ENCODE measurements around the gene LYRM7.

Gene LYRM7

GRCh38 chr5:131218392-131218791, 47.6 kb downstream of the LYRM7 start:
- no peaks in the 10 kb centered on the region for H3K27me3 ChIP-seq (ENCODE audit: insufficient read depth, poor library complexity, severe bottlenecking)
- no peak overlapping the region for H3K27ac ChIP-seq (replicated peaks)
- H3K4me3 ChIP-seq (replicated peaks; ENCODE audit: insufficient read depth, low read length), result no peak overlapping the region
- no peak for DNase-seq (ENCODE audit: low read depth in 1 of 2, low spot score in 1 of 2)
- no peak for TF ChIP-seq SPI1 (IDR thresholded peaks at IDR 0.05; ENCODE audit: borderline replicate concordance, low read depth)
- no peak for TF ChIP-seq POLR2AphosphoS5 (IDR thresholded peaks at IDR 0.05; ENCODE audit: low read depth)
- TF ChIP-seq CTCF (IDR thresholded peaks at IDR 0.05; ENCODE audit: insufficient read depth, low read length), result no peak
- TF ChIP-seq REST (IDR thresholded peaks at IDR 0.05; ENCODE audit: insufficient replicate concordance, low read depth), result no peak
- no peak for TF ChIP-seq GABPA (IDR thresholded peaks at IDR 0.05; ENCODE audit: low read depth)

- H3K27me3 ChIP-seq (ENCODE audit: insufficient read depth, poor library complexity, severe bottlenecking), result no peaks in the 10 kb centered on the region
- no peak for DNase-seq (ENCODE audit: low read depth in 1 of 2, low spot score in 1 of 2)
- H3K4me3 ChIP-seq (replicated peaks; ENCODE audit: insufficient read depth, low read length), result no peak overlapping the region
- H3K27ac ChIP-seq (replicated peaks), result no peak overlapping the region
- TF ChIP-seq GABPA (IDR thresholded peaks at IDR 0.05; ENCODE audit: low read depth), result no peak
- no peak for TF ChIP-seq SPI1 (IDR thresholded peaks at IDR 0.05; ENCODE audit: borderline replicate concordance, low read depth)
- TF ChIP-seq POLR2AphosphoS5 (IDR thresholded peaks at IDR 0.05; ENCODE audit: low read depth), result no peak
- TF ChIP-seq CTCF (IDR thresholded peaks at IDR 0.05; ENCODE audit: insufficient read depth, low read length), result no peak
- no peak for TF ChIP-seq REST (IDR thresholded peaks at IDR 0.05; ENCODE audit: insufficient replicate concordance, low read depth)
Observed at GRCh38 chr5:131220566-131220965, 49.8 kb downstream of the LYRM7 start.

- TF ChIP-seq CTCF (IDR thresholded peaks at IDR 0.05; ENCODE audit: insufficient read depth, low read length), result no peak
- TF ChIP-seq GABPA (IDR thresholded peaks at IDR 0.05; ENCODE audit: low read depth), result no peak
- no peak for TF ChIP-seq POLR2AphosphoS5 (IDR thresholded peaks at IDR 0.05; ENCODE audit: low read depth)
- no peak for TF ChIP-seq REST (IDR thresholded peaks at IDR 0.05; ENCODE audit: insufficient replicate concordance, low read depth)
- H3K4me3 ChIP-seq (replicated peaks; ENCODE audit: insufficient read depth, low read length), result no peak overlapping the region
- H3K27ac ChIP-seq (replicated peaks), result no peak overlapping the region
- no peaks in the 10 kb centered on the region for H3K27me3 ChIP-seq (ENCODE audit: insufficient read depth, poor library complexity, severe bottlenecking)
- no peak for DNase-seq (ENCODE audit: low read depth in 1 of 2, low spot score in 1 of 2)
Observed at GRCh38 chr5:131221008-131221703, 50.4 kb downstream of the LYRM7 start.
